ENCODE data around the gene COX7A2L.
"Not testable (repeated sequence)": the region's sequence is repeated elsewhere in the genome, so short reads cannot be mapped to it uniquely, and the experiment has no call there.

The COX7A2L gene, protein sequence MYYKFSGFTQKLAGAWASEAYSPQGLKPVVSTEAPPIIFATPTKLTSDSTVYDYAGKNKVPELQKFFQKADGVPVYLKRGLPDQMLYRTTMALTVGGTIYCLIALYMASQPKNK

DNA sequence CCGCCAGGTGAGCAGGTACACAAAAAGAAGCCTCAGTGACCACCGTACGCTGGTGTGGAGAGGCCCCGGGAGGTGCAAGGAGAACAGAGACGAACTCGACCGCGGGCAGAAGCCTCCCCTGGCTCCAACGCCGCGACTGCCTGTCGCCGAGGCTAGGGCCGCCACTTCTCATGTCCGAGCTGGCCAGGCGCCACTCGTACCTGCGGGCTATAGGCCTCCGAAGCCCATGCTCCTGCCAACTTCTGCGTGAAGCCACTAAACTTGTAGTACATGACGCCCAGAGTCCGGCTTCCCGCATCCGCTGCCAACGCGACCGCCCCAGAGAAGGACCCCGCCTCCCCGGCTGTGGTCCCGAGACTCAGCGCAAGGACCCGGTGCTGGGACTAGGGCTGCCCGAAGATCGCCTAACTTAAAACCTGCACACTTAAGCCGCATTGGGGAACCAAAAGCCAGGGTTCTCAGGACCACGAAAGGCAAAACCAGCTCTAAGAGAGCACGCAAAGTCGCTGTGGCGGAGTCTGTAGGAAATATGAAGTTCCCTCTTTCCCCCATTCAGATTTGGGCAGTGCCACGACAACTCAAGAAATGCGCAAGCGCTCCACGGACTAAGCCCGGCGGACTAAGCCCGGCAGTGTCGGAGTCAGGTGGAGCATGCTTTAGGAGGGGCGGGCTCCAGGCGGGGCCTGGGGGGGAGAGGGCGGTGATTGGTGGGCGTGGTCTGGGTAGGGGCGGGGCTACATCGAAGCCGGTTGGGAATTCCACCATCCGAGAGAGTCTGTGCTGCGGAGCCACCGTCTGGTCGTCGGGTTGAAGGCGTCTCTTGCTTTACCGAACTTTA is at the start of gene COX7A2L:
Gene COX7A2L, minus strand, starts transcription at position 328 of the 838 bp plus-strand sequence. Its CDS starts 56 bp downstream, at position 272.
- FAIRE-seq = peak; percentile 96

DNA sequence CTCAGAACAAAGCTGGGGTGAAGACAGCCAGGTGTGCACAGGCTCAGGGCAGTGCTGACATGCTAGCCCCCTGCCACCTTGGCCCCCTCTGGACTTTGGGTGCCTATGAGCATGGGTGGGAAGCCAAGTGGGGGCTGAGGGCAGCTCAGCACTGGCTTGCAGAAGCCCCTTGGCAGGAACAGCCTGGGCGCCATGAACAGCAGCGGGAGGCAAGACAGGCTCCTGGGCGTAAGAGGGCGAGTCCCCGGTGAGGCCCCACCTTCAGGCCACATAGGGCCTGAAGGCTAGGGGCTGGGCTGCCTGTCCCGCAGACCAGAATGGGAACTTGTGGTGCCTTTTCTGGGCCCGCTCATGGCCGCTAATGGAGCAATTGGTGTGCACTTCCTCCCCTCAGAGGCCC is 47.0 kb upstream of the COX7A2L start:
- no peak for FAIRE-seq

DNA sequence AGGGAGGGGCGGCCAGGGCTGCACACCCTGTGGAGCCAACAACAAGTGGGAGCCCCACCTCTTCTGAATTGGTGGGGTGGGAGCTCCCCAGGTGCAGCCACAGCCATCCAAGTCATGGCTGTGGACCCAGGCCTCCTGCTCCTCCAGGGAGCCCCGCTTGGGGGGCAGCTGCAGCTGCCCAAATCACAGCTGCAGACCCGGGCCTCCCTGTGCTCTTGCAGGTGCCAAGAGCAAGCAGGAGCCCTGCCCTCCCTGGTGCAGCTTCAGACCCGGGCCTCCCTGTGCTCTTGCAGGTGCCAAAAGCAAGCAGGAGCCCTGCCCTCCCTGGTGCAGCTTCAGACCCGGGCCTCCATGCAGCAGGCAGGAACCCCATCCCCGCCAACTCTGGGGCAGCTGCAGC is 46.5 kb upstream of the COX7A2L start:
- FAIRE-seq = no peak

DNA sequence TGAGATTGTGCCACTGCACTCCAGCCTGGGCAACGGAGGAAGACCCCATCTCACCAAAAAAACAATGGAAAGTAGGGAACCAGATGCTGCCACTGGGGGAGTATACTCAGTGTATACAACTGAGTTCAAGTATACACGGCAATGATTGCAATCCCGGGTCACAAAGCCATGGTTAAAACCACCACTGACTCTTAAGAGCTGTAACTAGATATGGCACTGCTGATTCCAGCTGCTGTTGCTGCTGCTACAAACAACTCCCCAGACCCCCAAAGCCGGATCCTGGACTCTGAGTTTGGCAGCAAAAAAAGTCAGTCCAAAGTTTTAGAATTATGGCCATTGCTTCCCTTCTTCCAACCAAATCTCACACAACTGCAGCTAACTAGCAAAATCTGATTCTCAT is 43.7 kb upstream of the COX7A2L start:
- FAIRE-seq = no peak

DNA sequence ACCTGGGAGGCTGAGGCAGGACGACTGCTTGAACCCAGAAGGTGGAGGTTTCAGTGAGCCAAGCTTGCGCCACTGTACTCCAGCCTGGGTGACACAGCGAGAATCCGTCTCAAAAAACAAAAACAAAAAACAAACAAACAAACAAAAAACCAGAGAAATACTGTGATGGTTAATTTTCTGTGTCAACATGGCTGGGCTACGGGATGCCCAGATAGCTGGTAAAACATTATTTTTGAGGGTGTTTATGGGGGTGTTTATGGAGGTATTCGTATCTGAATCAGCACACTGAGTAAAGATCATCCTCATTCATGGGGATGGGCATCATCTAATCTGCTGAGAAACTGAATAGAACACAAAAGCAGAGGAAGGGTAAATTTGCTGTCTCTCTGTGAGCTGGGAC is 40.8 kb upstream of the COX7A2L start:
- FAIRE-seq = no peak

DNA sequence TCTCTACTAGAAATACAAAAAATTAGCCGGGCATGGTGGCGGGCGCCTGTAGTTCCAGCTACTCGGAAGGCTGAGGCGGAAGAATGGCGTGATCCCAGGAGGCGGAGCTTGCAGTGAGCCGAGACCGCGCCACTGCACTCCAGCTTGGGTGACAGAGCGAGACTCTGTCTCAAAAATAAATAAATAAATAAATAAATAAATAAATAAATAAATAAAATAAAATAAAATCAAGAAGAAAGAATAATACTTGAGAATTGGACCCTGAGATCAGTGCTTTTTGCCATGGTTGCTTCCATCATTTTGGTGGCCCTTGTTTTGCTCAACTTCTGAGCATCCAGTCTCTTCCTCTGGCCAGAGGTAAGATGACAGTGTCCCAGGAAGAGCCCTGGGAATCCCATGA is 37.0 kb upstream of the COX7A2L start:
- not testable (repeated sequence) for FAIRE-seq

DNA sequence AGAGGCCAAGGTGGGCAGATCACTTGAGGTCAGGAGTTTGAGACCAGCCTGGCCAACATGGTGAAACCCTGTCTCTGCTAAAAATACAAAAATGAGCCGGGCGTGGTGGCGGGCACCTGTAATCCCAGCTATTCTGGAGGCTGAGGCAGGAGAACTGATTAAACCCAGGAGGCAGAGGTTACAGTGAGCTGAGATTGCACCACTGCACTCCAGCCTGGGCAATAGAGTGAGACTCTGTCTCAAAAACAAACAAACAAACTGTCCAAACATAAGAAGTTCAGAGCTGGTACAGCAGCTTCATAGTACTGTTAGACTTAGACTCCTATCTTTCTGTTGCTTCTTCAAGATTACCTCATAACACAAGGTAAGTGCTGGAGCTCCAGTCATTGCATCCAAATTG is 32.3 kb upstream of the COX7A2L start:
- FAIRE-seq = not testable (repeated sequence)

DNA sequence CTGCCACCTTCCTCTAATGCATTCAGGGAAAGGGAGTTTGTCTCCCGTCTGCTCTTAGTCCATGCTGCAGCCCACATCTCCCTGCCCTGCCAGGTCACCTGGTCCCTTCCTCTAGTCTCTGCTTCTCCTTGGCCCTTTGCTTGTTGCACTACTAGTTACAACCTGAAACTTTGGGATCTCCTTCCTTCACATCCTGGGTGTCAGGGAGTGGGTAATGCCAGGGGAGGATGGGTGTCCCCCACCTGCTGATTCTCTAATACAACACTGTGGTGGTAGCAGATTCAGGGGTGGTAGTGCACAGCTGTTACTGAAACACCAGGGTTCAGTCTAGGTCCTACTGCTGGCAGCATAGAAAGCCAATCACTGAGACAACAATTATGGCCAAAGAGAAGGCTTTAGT is 31.2 kb upstream of the COX7A2L start:
- no peak for FAIRE-seq

DNA sequence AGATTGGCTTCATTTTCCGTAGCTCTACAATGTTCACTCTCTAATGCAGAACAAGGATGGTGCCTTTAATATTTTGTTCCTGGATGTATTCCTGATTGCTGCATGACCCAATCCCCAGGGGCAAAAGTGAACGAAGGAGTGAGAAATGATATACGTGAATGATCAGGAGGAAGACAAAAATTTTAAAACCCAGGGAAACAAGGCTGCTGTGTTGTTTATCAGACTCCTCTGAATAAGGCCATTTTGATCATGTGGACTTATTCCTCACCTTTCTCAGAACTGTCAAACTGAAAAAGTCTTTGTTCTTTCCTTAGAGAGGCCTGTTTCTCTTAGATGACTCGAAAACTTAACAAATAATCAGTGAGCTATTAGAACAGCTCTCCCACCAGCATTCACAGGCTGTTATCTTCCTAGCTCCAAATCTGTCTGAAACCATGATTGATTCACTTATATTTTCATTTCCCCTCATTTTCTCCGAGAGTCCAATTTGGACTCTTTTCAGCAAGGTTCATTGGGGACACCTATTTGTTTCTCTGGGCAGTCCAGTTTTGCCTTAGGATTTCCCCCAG is 29.5 kb upstream of the COX7A2L start:
- FAIRE-seq = no peak

DNA sequence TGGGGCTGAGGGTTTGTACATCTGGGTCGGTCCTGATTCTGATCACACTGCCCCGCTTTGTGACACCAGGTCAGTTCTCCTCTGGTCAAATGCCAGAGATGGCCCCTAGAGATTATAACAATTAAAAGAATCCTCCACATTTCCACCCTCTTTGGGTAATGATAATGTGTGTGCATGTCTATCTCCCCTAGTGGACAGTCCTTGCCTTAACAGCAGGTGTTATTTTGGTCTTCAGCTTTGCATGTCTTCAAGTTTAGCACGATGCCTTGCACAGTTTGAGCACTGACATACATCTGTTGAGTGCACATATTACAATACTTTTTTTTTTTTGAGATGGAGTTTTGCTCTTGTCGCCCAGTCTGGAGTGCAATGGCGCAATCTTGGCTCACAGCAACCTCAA is 25.7 kb upstream of the COX7A2L start:
- no peak for FAIRE-seq

DNA sequence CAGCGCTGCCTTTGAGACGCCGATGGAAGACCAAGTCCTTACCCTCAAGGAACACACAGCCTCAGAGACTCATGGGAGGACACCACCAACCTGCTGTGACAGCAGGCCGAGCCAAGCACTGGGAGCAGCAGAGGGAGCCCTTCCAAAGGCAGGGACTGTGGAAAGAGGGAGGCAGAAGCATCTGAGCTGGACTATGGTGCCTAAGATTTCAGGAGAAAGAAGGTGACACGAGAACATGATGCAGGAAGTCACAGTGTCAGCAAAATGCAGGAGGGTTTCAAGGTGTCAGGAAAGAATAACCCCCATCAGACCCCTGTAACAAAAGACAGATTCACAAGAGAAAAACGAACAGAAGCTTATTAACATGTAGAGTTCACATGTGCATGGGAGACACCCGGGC is 24.2 kb upstream of the COX7A2L start:
- no peak for FAIRE-seq

DNA sequence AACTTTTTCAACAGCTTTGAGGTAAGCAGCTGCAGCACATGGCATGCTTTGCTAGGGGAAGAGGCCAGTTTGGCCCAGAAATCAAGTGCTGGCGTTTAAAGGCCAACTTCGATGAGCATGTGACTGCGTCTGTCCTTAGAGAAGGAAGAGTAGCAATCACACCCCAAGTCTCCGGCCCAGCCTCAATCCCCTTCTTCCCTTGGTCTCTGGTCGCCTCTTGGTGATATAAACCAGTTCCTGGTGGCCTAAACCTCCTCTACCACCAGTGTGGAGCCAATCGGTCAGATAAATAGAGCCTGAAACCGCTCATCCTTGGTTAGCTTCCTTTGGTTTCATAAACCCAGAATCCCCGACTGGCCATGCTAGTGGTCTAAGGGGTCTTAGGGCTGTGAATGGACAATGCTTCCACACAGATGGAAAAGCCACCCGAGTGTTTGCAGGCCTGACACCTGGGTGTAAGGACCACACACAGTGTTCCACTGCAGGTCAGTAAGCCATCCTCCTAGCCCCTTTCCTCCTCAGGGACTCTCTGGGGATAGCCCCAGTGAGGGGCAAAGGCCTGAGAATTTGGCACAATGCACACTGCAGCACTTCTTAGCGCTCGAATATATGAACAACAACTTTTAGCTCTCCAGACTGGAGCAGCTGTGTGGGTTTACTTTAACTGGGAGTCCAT is 23.0 kb upstream of the COX7A2L start:
- no peak for FAIRE-seq

DNA sequence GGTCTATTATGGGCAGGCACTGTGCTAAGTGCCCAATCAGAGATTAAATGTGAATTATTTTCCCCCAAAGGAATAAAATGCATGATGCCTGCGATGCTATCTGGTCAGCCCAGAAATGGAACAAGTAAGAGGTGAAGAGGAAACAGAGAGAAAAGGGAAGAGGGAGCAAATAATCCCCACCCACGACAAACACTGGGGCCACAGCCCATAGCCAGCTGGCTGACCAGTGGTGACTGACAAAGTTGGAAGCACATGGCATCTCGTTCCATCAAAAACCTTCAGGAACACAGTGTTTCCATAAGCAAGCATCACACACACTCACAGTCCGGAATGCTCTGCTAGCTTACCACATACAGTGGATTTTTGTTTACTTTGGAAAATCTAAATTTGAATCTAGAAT is 21.1 kb upstream of the COX7A2L start:
- FAIRE-seq = no peak

DNA sequence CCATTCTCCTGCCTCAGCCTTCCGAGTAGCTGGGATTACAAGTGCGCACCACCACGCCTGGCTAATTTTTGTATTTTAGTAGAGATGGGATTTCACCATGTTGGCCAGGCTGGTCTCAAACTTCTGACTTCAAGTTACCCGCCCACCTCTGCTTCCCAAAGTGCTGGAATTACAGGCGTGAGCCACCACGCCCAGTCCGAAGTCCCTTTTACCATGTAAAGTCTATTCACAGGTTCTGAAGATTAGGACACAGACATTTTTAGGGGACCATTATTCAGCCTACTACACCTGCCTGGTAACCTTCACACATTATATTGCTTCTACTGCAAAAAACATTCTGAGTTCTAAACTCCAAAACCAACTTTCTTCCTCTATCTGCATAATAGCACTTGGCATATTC is 19.0 kb upstream of the COX7A2L start:
- FAIRE-seq = not testable (repeated sequence)

DNA sequence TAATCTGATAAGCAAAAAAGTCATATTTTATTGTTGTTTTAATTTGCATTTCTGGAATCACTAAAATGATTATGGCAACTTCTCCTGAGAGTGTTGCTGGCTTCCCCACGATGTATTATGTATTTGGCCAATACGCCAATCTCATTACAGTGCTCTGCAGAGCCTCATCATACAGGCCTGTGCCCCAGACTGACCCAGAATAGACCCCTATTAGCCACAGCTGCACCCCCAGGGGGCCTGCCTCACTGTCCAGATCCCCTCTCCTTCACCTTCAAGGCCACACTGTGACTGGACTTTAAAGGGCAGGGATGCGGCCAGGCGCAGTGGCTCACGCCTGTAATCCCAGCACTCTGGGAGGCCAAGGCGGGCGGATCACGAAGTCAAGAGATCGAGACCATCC is 17.4 kb upstream of the COX7A2L start:
- no peak for FAIRE-seq

DNA sequence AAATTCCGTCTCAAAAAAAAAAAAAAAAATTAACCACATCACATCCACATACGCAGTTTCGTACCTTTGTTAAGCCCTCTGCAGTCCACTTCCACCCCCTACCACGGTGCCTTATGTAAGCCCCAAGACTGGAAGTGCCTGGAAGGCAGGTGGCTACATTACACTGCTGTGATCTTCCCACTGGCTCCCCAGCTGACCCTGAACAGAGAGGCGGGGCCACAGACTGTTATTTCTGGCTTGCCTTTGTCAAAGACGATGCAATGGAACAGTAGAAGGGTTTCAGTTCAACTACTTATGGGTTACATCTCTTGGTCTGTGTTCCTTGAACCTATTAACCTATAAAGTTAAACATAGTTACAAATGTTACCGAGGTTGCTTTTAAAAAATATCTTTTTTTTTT is 15.7 kb upstream of the COX7A2L start:
- no peak for FAIRE-seq

DNA sequence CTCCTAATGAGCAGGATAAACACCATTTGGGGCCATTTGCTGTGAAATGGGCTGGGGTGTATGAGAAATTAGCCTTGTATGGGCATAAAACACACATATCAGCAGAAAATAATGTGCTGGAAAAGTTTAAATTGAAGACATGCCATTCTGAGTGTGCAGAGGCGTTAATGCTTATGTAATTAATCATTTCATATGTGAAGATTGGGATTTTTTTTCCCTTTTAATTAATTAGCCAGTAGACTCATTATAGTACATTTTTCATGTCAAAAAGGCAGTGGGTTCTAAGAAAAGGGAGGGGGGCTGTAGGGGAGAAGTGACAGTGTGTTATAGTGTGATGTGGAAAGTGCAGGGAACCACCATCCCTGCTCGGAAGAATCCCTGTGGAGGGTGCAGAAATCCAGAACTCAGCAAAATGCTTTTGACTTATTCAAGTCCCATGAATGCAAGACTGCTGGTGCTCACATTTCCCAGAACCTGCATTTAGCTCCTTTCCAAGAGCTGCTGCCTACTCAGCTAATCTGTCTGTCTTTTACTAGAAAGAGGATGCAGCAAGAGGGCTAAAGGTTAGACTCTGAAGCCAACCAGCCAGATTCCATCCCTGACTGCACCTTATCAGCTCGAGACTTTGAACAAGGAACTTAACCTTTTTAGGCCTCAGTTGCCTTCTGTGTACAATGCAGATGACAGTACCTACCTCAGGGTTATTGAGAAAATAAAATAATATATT is 11.6 kb upstream of the COX7A2L start:
- FAIRE-seq = no peak

DNA sequence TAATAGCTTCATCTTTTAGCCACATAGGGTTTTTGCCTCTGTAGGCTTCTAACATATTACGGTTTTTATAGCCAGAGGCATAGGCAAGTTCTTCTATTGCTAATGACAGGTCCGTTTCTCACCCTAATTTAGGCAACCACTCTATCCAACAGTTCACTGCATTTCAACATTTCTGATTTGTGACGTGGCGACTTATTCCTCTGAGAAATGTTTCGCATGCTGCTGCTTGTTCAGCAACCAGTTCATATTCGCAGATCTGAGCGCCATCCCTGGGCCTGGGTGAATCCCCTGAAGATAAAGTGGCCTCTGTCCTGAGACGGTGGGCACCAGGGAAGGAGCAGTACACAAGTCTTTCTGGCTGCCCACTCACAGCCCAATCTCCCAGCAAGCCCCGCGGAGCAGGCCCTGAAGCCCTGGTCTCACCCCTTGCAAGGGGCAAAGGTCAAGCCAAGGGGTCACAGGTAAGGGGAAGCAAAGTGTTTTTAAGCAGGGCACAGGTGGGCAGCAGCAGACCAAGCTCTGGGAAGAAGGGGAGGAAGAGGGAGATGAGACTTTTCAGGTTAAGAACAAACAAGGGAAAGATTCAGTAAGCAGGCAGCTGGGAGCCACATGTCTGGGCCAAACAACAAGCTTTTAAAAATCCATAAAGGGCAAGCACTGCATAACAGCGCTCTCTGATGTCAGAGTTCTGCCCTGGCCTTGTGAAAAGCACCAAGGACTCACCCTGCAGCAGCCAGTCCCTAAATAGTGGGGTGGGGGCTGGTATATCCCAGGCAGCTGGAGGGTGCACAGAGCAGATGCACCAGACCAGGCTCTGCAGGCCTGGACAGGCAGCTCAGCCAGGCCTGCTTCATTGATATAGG is 10.8 kb upstream of the COX7A2L start:
- FAIRE-seq = no peak

DNA sequence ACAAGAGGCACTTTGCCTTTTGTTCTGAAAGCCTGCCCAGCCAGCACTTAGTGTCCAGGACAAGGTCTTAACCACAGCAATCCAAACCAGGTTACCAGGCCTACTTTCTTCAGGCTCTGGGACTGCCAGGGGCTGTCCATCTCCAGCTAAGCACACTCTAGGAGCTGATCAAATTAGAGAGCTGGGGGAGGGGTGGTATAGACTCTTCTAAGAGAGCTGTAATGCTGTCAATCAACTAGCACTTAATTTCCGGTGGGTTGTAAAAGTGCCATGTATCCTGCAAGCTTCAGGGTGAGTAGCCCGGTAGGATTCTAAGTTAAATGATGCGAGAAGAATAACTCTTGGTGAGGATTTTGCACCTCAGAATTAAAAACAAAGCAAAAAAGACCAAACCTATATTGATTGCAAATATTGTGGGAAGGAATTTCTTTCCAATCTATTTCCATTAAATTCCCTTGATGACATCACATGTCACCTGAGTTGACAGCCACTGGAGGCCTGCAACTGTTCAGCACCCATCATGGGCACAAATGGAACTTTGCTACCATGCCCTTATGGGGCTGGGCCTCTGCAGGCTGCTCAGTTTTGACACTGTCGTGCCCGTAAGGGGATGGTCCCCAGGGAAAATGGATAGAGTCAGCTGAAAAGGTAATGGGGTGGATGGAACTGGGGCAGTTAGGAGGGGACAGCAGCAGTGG is 8.7 kb upstream of the COX7A2L start:
- FAIRE-seq = no peak

DNA sequence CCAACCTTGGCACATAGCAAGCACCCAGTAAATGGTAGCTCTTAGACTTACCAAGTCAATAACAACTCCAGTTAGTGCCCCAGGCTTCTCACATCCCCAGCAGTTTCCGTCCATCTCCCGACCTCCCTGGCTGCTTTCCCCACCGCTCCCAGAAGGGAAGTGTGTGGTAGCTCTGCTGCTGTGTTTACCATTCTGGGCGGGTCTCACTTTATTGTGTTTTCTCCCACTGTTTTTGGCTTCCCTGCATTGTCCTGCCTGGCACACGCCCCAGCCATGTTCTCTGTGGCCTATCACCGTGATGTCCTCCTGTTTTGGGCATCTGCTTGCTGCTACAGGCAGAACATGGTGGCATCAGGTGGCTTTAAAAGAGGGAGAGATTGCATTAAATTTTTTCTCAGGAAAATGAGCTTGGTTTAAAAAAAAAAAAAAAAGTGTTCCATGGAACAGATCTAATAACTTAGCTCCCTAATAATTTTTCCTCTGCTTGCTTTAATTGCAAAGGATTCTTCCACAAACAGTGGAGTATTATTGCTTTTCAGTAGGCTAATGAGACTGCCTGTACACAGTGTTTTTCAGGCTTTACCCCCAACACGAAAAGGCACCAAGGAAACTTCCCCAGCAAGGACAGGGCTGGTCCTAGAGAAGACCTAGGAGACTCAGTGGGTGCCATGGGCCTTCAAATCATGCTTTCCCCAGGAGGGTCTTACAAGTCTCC is 8.0 kb upstream of the COX7A2L start:
- no peak for FAIRE-seq

DNA sequence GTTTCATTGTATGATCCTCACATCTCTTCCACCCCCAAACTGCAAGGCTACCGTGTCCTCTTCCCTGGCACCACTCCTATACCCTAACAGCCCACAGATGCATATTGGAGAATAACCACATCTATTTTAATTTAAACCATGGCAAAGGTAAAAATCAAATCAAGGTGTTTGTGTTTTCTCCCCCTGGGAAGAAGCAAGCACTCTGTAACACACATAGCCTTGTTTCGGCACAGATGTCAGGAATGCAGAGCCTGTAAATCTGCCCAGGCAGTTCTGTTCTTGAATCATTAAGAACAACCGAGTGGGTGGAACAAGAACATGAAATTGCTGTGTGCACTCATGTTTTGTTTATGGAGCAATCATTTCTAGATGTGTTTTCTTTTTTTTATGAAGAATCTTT is 6.8 kb upstream of the COX7A2L start:
- FAIRE-seq = no peak
